Measurements from ENCODE around the gene COL17A1.

GRCh38 chr10:104038958-104039752 is 46.5 kb downstream of the COL17A1 start:
- no peak for TF ChIP-seq CTCF (conservative IDR thresholded peaks at IDR 0.05)
- no peak for TF ChIP-seq ZFX (IDR thresholded peaks at IDR 0.05)
